HG02885 (cell line): ENCODE results near the gene TMEM178B.

Experiments used
- ATAC-seq: cut with Tn5 transposase; IDR thresholded peaks from one replicate; pipeline ENCODE4 v1.9.1; 2021; ENCODE audit warnings: mild to moderate bottlenecking; ENCODE audit not compliant: unreplicated experiment, poor library complexity

The TMEM178B gene

GRCh38 chr7:141213226-141213625, 139.4 kb downstream of the TMEM178B start:
- no peak for ATAC-seq

GRCh38 chr7:141217938-141218337, 144.1 kb downstream of the TMEM178B start:
- no peak for ATAC-seq

- no peak for ATAC-seq
Observed at GRCh38 chr7:141218941-141219340, 145.1 kb downstream of the TMEM178B start.

GRCh38 chr7:141220263-141220880, 146.5 kb downstream of the TMEM178B start:
- no peak for ATAC-seq

GRCh38 chr7:141221007-141221612, 147.2 kb downstream of the TMEM178B start:
- no peak for ATAC-seq

- ATAC-seq, result no peak
Observed at GRCh38 chr7:141225916-141226618, 152.2 kb downstream of the TMEM178B start.

GRCh38 chr7:141227454-141227853, 153.6 kb downstream of the TMEM178B start:
- ATAC-seq, result no peak

- no peak for ATAC-seq
Observed at GRCh38 chr7:141228482-141228881, 154.6 kb downstream of the TMEM178B start.

- ATAC-seq, result no peak
Observed at GRCh38 chr7:141231018-141231792, 157.3 kb downstream of the TMEM178B start.

- ATAC-seq, result no peak
Observed at GRCh38 chr7:141232286-141233051, 158.6 kb downstream of the TMEM178B start.

- no peak for ATAC-seq
Observed at GRCh38 chr7:141234335-141235105, 160.7 kb downstream of the TMEM178B start.

- ATAC-seq, result no peak
Observed at GRCh38 chr7:141235656-141236055, 161.8 kb downstream of the TMEM178B start.

- ATAC-seq, result no peak
Observed at GRCh38 chr7:141238596-141239243, 164.9 kb downstream of the TMEM178B start.

- no peak for ATAC-seq
Observed at GRCh38 chr7:141239661-141240060, 165.8 kb downstream of the TMEM178B start.

- no peak for ATAC-seq
Observed at GRCh38 chr7:141242568-141242967, 168.7 kb downstream of the TMEM178B start.

GRCh38 chr7:141243368-141243767, 169.5 kb downstream of the TMEM178B start:
- no peak for ATAC-seq

- ATAC-seq, result no peak
Observed at GRCh38 chr7:141244435-141244834, 170.6 kb downstream of the TMEM178B start.

- no peak for ATAC-seq
Observed at GRCh38 chr7:141246426-141246825, 172.6 kb downstream of the TMEM178B start.

- no peak for ATAC-seq
Observed at GRCh38 chr7:141251180-141251579, 177.3 kb downstream of the TMEM178B start.
